Measurements from ENCODE around the gene PDE4D. TPM values are rescaled to one million over a fixed set of nuclear protein-coding genes. Genes with fewer than 3 reads are reported as not detected.

PDE4D gene
- total RNA-seq, 1 experiment from 2014 or later = 6.5 TPM

DNA sequence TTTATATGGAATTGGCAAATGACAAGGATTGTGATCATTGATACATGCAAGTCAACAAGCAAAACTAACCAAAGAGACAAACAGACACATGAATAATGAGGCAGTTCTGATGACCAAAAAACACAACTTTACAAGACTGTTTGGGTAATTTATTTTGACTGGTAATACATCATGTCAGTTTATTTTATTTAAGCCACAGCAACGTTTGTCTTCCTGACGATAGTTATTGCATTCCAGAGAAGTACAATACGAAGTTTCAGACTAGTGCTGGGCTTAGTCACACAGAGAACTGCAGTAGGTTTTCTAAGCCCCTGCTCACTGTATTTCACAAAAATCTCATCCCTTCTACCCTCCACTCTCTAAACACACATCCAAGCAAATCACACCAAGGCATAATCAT lies 796.4 kb downstream of the PDE4D start:
- no peak for TF ChIP-seq EZH2 (IDR thresholded peaks at IDR 0.05; ENCODE audit: borderline replicate concordance, low read depth, low read length, poor library complexity, severe bottlenecking)
- TF ChIP-seq, protein P1, sequence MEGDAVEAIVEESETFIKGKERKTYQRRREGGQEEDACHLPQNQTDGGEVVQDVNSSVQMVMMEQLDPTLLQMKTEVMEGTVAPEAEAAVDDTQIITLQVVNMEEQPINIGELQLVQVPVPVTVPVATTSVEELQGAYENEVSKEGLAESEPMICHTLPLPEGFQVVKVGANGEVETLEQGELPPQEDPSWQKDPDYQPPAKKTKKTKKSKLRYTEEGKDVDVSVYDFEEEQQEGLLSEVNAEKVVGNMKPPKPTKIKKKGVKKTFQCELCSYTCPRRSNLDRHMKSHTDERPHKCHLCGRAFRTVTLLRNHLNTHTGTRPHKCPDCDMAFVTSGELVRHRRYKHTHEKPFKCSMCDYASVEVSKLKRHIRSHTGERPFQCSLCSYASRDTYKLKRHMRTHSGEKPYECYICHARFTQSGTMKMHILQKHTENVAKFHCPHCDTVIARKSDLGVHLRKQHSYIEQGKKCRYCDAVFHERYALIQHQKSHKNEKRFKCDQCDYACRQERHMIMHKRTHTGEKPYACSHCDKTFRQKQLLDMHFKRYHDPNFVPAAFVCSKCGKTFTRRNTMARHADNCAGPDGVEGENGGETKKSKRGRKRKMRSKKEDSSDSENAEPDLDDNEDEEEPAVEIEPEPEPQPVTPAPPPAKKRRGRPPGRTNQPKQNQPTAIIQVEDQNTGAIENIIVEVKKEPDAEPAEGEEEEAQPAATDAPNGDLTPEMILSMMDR (conservative IDR thresholded peaks at IDR 0.05; ENCODE audit: low read depth, low read length) = no peak
- no peaks in the 10 kb centered on the region for H3K27me3 ChIP-seq (replicated peaks; ENCODE audit: insufficient read depth, low read depth, low read length, poor library complexity)
- H3K9me3 ChIP-seq (ENCODE audit: low read depth, low read length, poor library complexity, severe bottlenecking) = no peaks in the 10 kb centered on the region
- no TSS peak for BruUV-seq (replicated peaks)
- DNase-seq (ENCODE audit: low spot score) = no peak
- H3K36me3 ChIP-seq (ENCODE audit: insufficient read depth, low read length, poor library complexity, severe bottlenecking) = no peaks in the 10 kb centered on the region
- no peak overlapping the region for H3K4me3 ChIP-seq (ENCODE audit: low read depth, low read length, poor library complexity, severe bottlenecking)
- CTCF ChIA-PET = no interaction called here
- H3K27ac ChIP-seq (ENCODE audit: low read depth, low read length, poor library complexity, severe bottlenecking) = no peak overlapping the region
- POLR2A ChIA-PET (ENCODE audit: low non-redundant PET) = no interaction called here
- intact Hi-C loops (cut with micrococcal nuclease; ENCODE audit: unreplicated experiment) = no loop called here
- peaks cover 12% of the 10 kb centered on the region for H3K4me1 ChIP-seq (ENCODE audit: insufficient read depth, low read length, poor library complexity, severe bottlenecking)

DNA sequence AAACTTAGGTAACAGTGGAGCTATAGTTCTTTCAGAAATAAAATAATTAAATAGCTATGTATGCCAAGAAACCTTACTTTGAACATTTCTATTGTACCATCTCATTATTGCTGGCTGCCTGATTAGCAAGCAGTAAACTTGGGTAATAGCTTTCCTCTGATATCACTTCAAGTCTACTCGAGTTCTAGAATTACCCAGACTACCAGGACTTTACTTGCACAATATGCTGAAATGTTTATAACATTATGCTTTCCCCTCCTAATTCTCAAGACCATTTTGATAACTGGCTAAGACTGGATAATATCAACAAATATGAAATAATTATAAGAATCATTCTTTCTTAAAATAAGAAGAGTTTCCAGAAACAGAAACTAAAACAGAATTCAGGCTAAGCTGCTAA lies 798.0 kb downstream of the PDE4D start:
- Histone ChIP-seq H3K4me3 (ENCODE audit: low read depth, low read length, poor library complexity, severe bottlenecking) (no peak overlapping the region), H3K4me1 (ENCODE audit: insufficient read depth, low read length, poor library complexity, severe bottlenecking) (peaks cover 16% of the 10 kb centered on the region), H3K27ac (ENCODE audit: low read depth, low read length, poor library complexity, severe bottlenecking) (no peak overlapping the region), H3K27me3 (replicated peaks; ENCODE audit: insufficient read depth, low read depth, low read length, poor library complexity) (no peaks in the 10 kb centered on the region), H3K36me3 (ENCODE audit: insufficient read depth, low read length, poor library complexity, severe bottlenecking) (no peaks in the 10 kb centered on the region), H3K9me3 (ENCODE audit: low read depth, low read length, poor library complexity, severe bottlenecking) (no peaks in the 10 kb centered on the region)
- POLR2A ChIA-PET (ENCODE audit: low non-redundant PET) = no interaction called here
- intact Hi-C loops (cut with micrococcal nuclease; ENCODE audit: unreplicated experiment) = no loop called here
- CTCF ChIA-PET = no interaction called here
- TF ChIP-seq, protein P1 (conservative IDR thresholded peaks at IDR 0.05; ENCODE audit: low read depth, low read length) = no peak
- no peak for TF ChIP-seq EZH2 (IDR thresholded peaks at IDR 0.05; ENCODE audit: borderline replicate concordance, low read depth, low read length, poor library complexity, severe bottlenecking)
- no peak for DNase-seq (ENCODE audit: low spot score)
- BruUV-seq (replicated peaks) = no TSS peak

GRCh38 chr5:59094864-59095263 lies 798.7 kb downstream of the PDE4D start:
- Histone ChIP-seq H3K4me1 (ENCODE audit: insufficient read depth, low read length, poor library complexity, severe bottlenecking) (peaks cover 16% of the 10 kb centered on the region), H3K27me3 (replicated peaks; ENCODE audit: insufficient read depth, low read depth, low read length, poor library complexity) (no peaks in the 10 kb centered on the region), H3K9me3 (ENCODE audit: low read depth, low read length, poor library complexity, severe bottlenecking) (no peaks in the 10 kb centered on the region), H3K4me3 (ENCODE audit: low read depth, low read length, poor library complexity, severe bottlenecking) (no peak overlapping the region), H3K27ac (ENCODE audit: low read depth, low read length, poor library complexity, severe bottlenecking) (no peak overlapping the region), H3K36me3 (ENCODE audit: insufficient read depth, low read length, poor library complexity, severe bottlenecking) (no peaks in the 10 kb centered on the region)
- DNase-seq (ENCODE audit: low spot score) = no peak
- POLR2A ChIA-PET (ENCODE audit: low non-redundant PET) = no interaction called here
- CTCF ChIA-PET = no interaction called here
- TF ChIP-seq, protein P1 (conservative IDR thresholded peaks at IDR 0.05; ENCODE audit: low read depth, low read length) = no peak
- no peak for TF ChIP-seq EZH2 (IDR thresholded peaks at IDR 0.05; ENCODE audit: borderline replicate concordance, low read depth, low read length, poor library complexity, severe bottlenecking)
- no TSS peak for BruUV-seq (replicated peaks)
- intact Hi-C loops (cut with micrococcal nuclease; ENCODE audit: unreplicated experiment) = no loop called here
